BE2C (cell line): Measurements from ENCODE around the gene C5AR1.
"Not testable (repeated sequence)": the region's sequence is repeated elsewhere in the genome, so short reads cannot be mapped to it uniquely, and the experiment has no call there.

Source experiments
- DNase-seq: peaks from one replicate; pipeline ENCODE4 v3.0.0-alpha.2; 2020
- H3K27me3 ChIP-seq: fragments of 250-450 bp; sonication (Bioruptor Pico); 2 replicates; pipeline ENCODE4 v1.5.1; 2020; ENCODE audit warnings: mild to moderate bottlenecking
- H3K36me3 ChIP-seq: fragments of 250-450 bp; sonication (Bioruptor Pico); 2 replicates; pipeline ENCODE4 v1.5.1; 2020; ENCODE audit warnings: mild to moderate bottlenecking
- H3K4me1 ChIP-seq: fragments of 250-450 bp; sonication (Bioruptor Pico); 2 replicates; pipeline ENCODE4 v1.5.1; 2020
- H3K4me3 ChIP-seq: 2 replicates; pipeline ENCODE4 v1.5.1; 2011; ENCODE audit warnings: low read depth, low read length
- H3K9me3 ChIP-seq: fragments of 250-450 bp; sonication (Bioruptor Pico); 2 replicates; pipeline ENCODE4 v1.5.1; 2020
- TF ChIP-seq, protein P1 (sequence below): IDR thresholded peaks from 2 replicates; pipeline ENCODE4 v1.5.1; 2012; ENCODE audit warnings: mild to moderate bottlenecking, low read depth, low read length

C5AR1 gene

GRCh38 chr19:47363758-47364531, 54.3 kb downstream of the C5AR1 start:
- TF ChIP-seq, protein P1, sequence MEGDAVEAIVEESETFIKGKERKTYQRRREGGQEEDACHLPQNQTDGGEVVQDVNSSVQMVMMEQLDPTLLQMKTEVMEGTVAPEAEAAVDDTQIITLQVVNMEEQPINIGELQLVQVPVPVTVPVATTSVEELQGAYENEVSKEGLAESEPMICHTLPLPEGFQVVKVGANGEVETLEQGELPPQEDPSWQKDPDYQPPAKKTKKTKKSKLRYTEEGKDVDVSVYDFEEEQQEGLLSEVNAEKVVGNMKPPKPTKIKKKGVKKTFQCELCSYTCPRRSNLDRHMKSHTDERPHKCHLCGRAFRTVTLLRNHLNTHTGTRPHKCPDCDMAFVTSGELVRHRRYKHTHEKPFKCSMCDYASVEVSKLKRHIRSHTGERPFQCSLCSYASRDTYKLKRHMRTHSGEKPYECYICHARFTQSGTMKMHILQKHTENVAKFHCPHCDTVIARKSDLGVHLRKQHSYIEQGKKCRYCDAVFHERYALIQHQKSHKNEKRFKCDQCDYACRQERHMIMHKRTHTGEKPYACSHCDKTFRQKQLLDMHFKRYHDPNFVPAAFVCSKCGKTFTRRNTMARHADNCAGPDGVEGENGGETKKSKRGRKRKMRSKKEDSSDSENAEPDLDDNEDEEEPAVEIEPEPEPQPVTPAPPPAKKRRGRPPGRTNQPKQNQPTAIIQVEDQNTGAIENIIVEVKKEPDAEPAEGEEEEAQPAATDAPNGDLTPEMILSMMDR: no peak
- Histone ChIP-seq H3K9me3 (no peaks in the 10 kb centered on the region), H3K4me1 (no peaks in the 10 kb centered on the region), H3K36me3 (peaks cover 66% of the 10 kb centered on the region), H3K4me3 (no peak overlapping the region), H3K27me3 (no peaks in the 10 kb centered on the region)
- DNase-seq: no peak

DNA sequence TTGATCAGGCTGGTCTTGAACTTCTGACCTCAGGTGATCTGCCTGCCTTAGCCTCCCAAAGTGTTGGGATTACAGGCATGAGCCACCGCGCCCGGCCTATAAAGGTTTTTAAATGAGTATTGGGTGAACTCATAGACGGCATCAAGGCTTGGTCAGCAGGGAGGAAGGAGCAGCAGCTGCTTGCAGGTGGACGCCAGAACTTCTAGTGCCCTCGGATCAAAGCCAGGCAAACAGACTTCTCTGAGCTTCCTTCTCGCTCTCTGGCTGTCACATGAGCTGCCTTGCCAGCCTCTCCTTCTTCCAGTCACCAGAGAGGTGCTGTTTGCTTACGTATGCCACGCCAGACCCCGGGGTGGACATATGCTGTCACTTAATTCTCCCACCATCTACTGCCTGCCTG, 55.8 kb downstream of the C5AR1 start:
- not testable (repeated sequence) for H3K27me3 ChIP-seq, DNase-seq, H3K4me3 ChIP-seq, H3K9me3 ChIP-seq, H3K4me1 ChIP-seq
- H3K36me3 ChIP-seq: peaks cover 65% of the 10 kb centered on the region

GRCh38 chr19:47370045-47370611, 60.5 kb downstream of the C5AR1 start:
- TF ChIP-seq, protein P1: no peak
- DNase-seq: no peak
- no peaks in the 10 kb centered on the region for H3K27me3 ChIP-seq
- no peak overlapping the region for H3K4me3 ChIP-seq
- H3K9me3 ChIP-seq: no peaks in the 10 kb centered on the region
- peaks cover 49% of the 10 kb centered on the region for H3K36me3 ChIP-seq
- no peaks in the 10 kb centered on the region for H3K4me1 ChIP-seq

GRCh38 chr19:47371261-47371660, 61.6 kb downstream of the C5AR1 start:
- TF ChIP-seq, protein P1: no peak
- no peak for DNase-seq
- H3K27me3 ChIP-seq: no peaks in the 10 kb centered on the region
- H3K4me1 ChIP-seq: no peaks in the 10 kb centered on the region
- H3K9me3 ChIP-seq: no peaks in the 10 kb centered on the region
- H3K36me3 ChIP-seq: peaks cover 54% of the 10 kb centered on the region
- no peak overlapping the region for H3K4me3 ChIP-seq
